Natural killer cell (primary cell): ENCODE results near the gene UNC13D. TPM values are rescaled to one million over a fixed set of nuclear protein-coding genes. Genes with fewer than 3 reads are reported as not detected.

ENCODE experiments used
- ATAC-seq, 3 donors: fragments of 150-1000 bp in 2 of 3; fragments of 200-7000 bp in 1 of 3; cut with Tn5 transposase; 1 replicate in 1 of 3; 2 replicates in 2 of 3; pipeline ENCODE4 v1.10.0; 2021; ENCODE audit warnings: mild to moderate bottlenecking in 2 of 3, moderate library complexity in 2 of 3
- DNase-seq, 2 donors: peaks; one replicate each; pipeline versions ENCODE4 v3.0.0 to v3.0.0-alpha.2; 2013 to 2021; ENCODE audit warnings: mixed read lengths in 1 of 2
- H3K27ac ChIP-seq: one replicate; pipeline ENCODE4 v1.5.1; 2013; ENCODE audit warnings: mild to moderate bottlenecking, low read length
- H3K27me3 ChIP-seq: one replicate; pipeline ENCODE4 v1.6.1; 2013; ENCODE audit warnings: low read length; ENCODE audit not compliant: control insufficient read depth, insufficient read depth
- H3K36me3 ChIP-seq: one replicate; pipeline ENCODE4 v1.6.1; 2013; ENCODE audit warnings: low read length; ENCODE audit not compliant: control insufficient read depth, insufficient read depth
- H3K4me1 ChIP-seq: one replicate; pipeline ENCODE4 v1.6.1; 2013; ENCODE audit warnings: low read length; ENCODE audit not compliant: control insufficient read depth, insufficient read depth
- H3K4me3 ChIP-seq: one replicate; pipeline ENCODE4 v1.5.1; 2013; ENCODE audit warnings: low read length
- H3K9me3 ChIP-seq: one replicate; pipeline ENCODE4 v1.6.1; 2013; ENCODE audit warnings: low read length; ENCODE audit not compliant: control insufficient read depth, insufficient read depth
- H3K27ac Mint-ChIP-seq, 2 donors: one replicate each; pipeline ENCODE4 v1.8.0; 2022; ENCODE audit warnings: mild to moderate bottlenecking in 2 of 2, mixed read lengths in 2 of 2, moderate library complexity in 1 of 2
- H3K27me3 Mint-ChIP-seq, 2 donors: one replicate each; pipeline ENCODE4 v1.8.0; 2022; ENCODE audit warnings: low read depth in 2 of 2, mixed read lengths in 2 of 2
- H3K36me3 Mint-ChIP-seq: one replicate; pipeline ENCODE4 v1.8.0; 2022; ENCODE audit warnings: mixed read lengths
- H3K4me1 Mint-ChIP-seq, 2 donors: one replicate each; pipeline ENCODE4 v1.8.0; 2022; ENCODE audit warnings: mixed read lengths in 2 of 2
- H3K4me3 Mint-ChIP-seq: one replicate; pipeline ENCODE4 v1.8.0; 2022; ENCODE audit warnings: mild to moderate bottlenecking, moderate library complexity, mixed read lengths
- H3K9me3 Mint-ChIP-seq, 2 donors: one replicate each; pipeline ENCODE4 v1.8.0; 2022; ENCODE audit warnings: mixed read lengths in 2 of 2
- WGBS: methylation state at CpG from one replicate; pipeline ENCODE4 v1.1.7; 2013; ENCODE audit warnings: missing lambda C conversion rate; ENCODE audit not compliant: insufficient coverage; 5-methylcytosine and 5-hydroxymethylcytosine counted together
- intact Hi-C: fragments of 100-400 bp; cut with micrococcal nuclease; formaldehyde crosslinking; loops from one replicate; pipeline ENCODE4 v1.14.2; 2022
- total RNA-seq, 4 donors: library from RNA; stranded (reverse); fragments of 120-200 nt in 1 of 4; gene quantifications; one replicate each; pipeline versions ENCODE4 v1.2.3 to v1.2.4, GENCODE V29; 2013 to 2022
- TF ChIP-seq, protein P1 (sequence below): fragments of 200-600 bp; IDR thresholded peaks from one replicate; pipeline ENCODE4 v1.8.0; 2022; ENCODE audit warnings: antibody characterized with exemption

The UNC13D gene
- total RNA-seq, 3 donors from 2014 or later (not counting 1 experiment from before 2014, with no cell fraction given), result 269 to 279 (median 277) TPM

- H3K4me1 Mint-ChIP-seq, result peaks cover 10 to 28% of the 10 kb centered on the region in 2 donors
- 45% methylated on average over 21 of the region's 21 CpGs for WGBS
- no peaks in the 10 kb centered on the region for H3K36me3 Mint-ChIP-seq
- no peaks in the 10 kb centered on the region for H3K9me3 Mint-ChIP-seq
- Histone ChIP-seq H3K9me3 (no peaks in the 10 kb centered on the region), H3K27ac (peak overlapping the region; percentile 95), H3K27me3 (no peaks in the 10 kb centered on the region), H3K4me1 (peaks cover 50% of the 10 kb centered on the region), H3K36me3 (peaks cover 58% of the 10 kb centered on the region), H3K4me3 (no peak overlapping the region)
- TF ChIP-seq, protein P1, sequence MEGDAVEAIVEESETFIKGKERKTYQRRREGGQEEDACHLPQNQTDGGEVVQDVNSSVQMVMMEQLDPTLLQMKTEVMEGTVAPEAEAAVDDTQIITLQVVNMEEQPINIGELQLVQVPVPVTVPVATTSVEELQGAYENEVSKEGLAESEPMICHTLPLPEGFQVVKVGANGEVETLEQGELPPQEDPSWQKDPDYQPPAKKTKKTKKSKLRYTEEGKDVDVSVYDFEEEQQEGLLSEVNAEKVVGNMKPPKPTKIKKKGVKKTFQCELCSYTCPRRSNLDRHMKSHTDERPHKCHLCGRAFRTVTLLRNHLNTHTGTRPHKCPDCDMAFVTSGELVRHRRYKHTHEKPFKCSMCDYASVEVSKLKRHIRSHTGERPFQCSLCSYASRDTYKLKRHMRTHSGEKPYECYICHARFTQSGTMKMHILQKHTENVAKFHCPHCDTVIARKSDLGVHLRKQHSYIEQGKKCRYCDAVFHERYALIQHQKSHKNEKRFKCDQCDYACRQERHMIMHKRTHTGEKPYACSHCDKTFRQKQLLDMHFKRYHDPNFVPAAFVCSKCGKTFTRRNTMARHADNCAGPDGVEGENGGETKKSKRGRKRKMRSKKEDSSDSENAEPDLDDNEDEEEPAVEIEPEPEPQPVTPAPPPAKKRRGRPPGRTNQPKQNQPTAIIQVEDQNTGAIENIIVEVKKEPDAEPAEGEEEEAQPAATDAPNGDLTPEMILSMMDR, result peak; percentile 63
- peak overlapping the region; percentile 56 for H3K4me3 Mint-ChIP-seq
- H3K27me3 Mint-ChIP-seq, result no peaks in the 10 kb centered on the region
- ATAC-seq (peak; percentile 54 to 59 (median 55)), DNase-seq (peak; percentile 62 to 77)
- intact Hi-C loops, result no loop called here
- H3K27ac Mint-ChIP-seq, result peak overlapping the region; percentile 84 to 94
These were observed 981 bp upstream of the UNC13D start for GRCh38 chr17:75845058-75845711.

DNA sequence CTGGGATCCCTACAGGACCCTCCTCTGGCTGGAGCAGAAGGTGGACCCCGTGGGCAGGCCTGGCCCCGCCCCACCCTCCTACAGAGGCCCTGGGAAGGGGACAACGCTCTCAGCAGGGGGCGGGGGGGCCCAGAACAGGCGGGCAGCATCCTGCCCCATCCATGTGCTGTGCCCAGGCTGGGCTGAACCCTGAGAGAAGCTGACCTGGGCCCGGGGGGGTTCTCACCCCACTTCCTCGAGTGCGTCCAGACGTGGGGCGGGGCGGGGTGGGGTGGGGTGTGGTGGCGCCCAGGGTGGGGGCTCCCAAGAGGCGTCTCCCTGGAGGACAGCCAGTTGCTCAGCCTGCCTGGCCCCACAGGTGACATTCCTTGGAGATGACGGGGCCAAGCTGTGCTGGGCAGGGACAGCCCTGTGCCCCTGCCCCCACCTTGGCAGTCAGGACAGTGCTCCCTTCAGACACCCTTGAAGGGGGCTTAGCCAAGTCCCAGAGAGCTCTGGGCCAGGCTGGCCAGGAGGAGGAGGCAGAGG is 390 bp upstream of the UNC13D start:
- Mint-ChIP-seq H3K27ac (peak overlapping the region; percentile 86 to 94), H3K4me3 (peak overlapping the region; percentile 93), H3K9me3 (no peaks in the 10 kb centered on the region), H3K36me3 (no peaks in the 10 kb centered on the region), H3K4me1 (peaks cover 10 to 28% of the 10 kb centered on the region in 2 donors), H3K27me3 (no peaks in the 10 kb centered on the region)
- Histone ChIP-seq H3K4me1 (peaks cover 50% of the 10 kb centered on the region), H3K4me3 (peak overlapping the region; percentile 84), H3K9me3 (no peaks in the 10 kb centered on the region), H3K27ac (peak overlapping the region; percentile 95), H3K36me3 (peaks cover 59% of the 10 kb centered on the region), H3K27me3 (no peaks in the 10 kb centered on the region)
- peak in 1 of 2 donors; percentile 33 for DNase-seq
- TF ChIP-seq, protein P1, result no peak
- WGBS, result 10% methylated on average over 14 of the region's 14 CpGs
- peak; percentile 6 to 15 (median 15) for ATAC-seq
- intact Hi-C loops, result loop anchor here (5.0 kb wide), 1 partner anchor 67 kb away; a partner anchor contains a TSS

DNA sequence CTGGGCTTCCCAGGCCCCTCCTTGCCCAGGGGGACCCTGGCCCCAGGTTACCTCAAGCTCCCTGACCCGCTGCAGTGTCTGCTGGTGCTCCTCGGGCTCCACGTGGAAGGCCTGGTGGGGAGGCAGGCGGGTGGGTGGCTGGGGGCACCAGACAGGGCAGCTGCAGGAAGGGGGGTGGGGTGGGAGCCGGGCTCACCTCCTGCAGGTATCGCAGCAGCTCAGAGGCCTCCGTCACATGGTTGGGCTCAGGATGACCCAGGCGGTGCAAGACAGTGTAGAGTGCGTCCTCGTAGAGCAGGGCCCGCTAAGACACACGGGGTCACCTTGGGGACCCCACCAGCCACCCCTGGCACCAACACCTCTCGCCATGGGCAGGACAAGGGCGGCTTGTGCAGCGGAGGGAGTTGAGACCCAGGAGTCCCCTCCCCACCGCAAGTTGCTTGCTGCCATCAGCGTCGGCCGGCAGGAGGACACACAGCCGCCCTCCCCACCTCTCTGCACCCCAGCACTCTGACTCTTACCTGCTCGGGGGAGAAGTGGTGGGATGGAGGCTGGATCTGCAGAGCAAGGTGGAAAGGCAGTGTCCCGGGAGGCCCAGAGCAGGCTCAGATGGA is 1.1 kb downstream of the UNC13D start:
- H3K4me1 Mint-ChIP-seq, result peaks cover 5 to 20% of the 10 kb centered on the region in 2 donors
- WGBS, result 16% methylated on average over 19 of the region's 22 CpGs
- Histone ChIP-seq H3K4me1 (peaks cover 42% of the 10 kb centered on the region), H3K9me3 (no peaks in the 10 kb centered on the region), H3K27me3 (no peaks in the 10 kb centered on the region), H3K36me3 (peaks cover 55% of the 10 kb centered on the region), H3K4me3 (peak overlapping the region; percentile 84), H3K27ac (peak overlapping the region; percentile 95)
- DNase-seq (peak in 1 of 2 donors; percentile 64), ATAC-seq (peak in 2 of 3 donors; percentile 22 to 23)
- H3K27me3 Mint-ChIP-seq, result no peaks in the 10 kb centered on the region
- H3K27ac Mint-ChIP-seq, result peak overlapping the region; percentile 86 to 94
- TF ChIP-seq, protein P1, result no peak
- H3K4me3 Mint-ChIP-seq, result peak overlapping the region; percentile 93
- intact Hi-C loops, result loop anchor here (5.0 kb wide), 1 partner anchor 66 kb away; a partner anchor contains a TSS
- no peaks in the 10 kb centered on the region for H3K9me3 Mint-ChIP-seq
- no peaks in the 10 kb centered on the region for H3K36me3 Mint-ChIP-seq
